Stimulated activated CD4-positive, alpha-beta T cell treated with anti-CD3 and anti-CD28 coated beads, TNF-alpha, amount 100 ng/mL, for 48 hours (primary cell): ENCODE measurements around the gene CDH13.

Experiments
- DNase-seq, 3 donors: peaks; one replicate each; pipeline ENCODE4 v3.0.0-alpha.2; 2020; ENCODE audit warnings: low read depth in 3 of 3

The CDH13 gene

GRCh38 chr16:83482545-83483162, 855.9 kb downstream of the CDH13 start:
- no peak for DNase-seq

DNA sequence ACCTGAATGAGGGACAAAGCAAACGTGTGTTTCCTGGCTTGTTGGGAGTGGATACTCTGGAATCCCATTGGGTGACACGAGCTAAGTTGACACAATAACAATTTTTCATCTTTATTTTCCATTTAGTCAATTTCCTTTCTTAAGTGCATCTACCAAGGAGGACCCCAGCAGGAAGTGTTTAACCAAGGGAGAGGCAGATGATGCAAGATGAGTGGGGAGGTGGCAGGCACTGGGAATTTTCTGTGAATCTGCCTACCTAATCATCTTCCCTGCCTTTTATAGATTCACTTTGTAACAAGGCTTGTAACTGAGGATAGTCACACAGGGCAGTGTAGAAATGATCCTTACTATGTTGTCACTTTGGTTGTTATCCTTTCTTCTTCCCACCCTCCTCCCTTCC, 863.3 kb downstream of the CDH13 start:
- DNase-seq, result no peak

DNA sequence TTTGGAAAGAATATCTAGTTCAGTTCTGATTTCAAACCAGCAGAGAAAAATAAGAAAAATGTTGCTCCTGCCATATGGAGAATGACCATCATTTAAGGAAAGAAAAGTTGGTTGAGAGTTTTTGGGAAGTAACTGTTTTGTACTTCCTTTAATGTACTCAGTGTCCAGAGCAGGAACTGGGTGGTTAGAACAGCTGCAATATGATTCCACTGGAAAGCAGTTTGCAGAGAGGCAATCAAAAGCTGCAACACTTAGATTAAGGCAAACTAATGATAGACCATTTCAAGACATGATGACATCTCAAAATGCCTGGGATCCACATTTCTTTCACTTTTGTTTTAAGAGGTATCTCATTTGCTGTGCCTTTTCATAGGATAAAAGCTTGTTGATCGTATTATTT, 867.7 kb downstream of the CDH13 start:
- no peak for DNase-seq

GRCh38 chr16:83501481-83501880, 874.7 kb downstream of the CDH13 start:
- no peak for DNase-seq

GRCh38 chr16:83508295-83508694, 881.5 kb downstream of the CDH13 start:
- no peak for DNase-seq

GRCh38 chr16:83509316-83509715, 882.5 kb downstream of the CDH13 start:
- no peak for DNase-seq

GRCh38 chr16:83510906-83511305, 884.1 kb downstream of the CDH13 start:
- DNase-seq, result no peak

DNA sequence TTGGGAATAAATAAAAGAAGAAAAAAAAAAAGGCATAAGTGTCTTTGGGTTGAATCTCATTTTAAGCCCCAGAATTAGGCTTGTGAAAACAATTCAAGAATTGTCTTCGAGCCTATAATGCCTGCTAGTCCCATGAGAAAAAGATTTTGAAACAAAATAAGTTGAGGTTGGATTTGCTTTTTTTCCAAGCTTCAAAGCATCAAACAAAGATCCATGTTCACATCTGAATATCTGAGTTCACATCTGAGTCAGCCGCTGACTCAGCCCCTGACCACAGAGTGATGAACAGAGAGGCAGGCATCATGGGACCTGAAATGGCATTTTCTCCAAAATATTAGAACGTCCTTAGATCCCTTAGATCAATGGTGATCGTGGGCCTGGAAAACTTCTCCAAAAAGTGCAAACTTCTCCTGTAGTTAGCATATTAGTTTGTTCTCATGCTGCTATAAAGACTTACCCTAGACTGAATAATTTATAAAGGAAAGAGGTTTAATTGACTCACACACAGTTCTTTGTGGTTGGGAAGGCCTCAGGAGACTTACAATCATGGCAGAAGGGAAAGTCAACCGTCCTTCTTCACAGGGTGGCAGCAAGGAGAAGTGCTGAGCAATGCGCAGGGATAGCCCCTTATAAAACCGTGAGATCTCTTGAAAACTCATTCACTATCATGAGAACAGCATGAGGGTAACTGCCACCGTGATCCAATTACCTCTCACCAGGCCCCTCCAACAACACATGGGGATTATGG, 886.4 kb downstream of the CDH13 start:
- DNase-seq, result no peak

- no peak for DNase-seq
These were observed 888.6 kb downstream of the CDH13 start for GRCh38 chr16:83515395-83515794.

DNA sequence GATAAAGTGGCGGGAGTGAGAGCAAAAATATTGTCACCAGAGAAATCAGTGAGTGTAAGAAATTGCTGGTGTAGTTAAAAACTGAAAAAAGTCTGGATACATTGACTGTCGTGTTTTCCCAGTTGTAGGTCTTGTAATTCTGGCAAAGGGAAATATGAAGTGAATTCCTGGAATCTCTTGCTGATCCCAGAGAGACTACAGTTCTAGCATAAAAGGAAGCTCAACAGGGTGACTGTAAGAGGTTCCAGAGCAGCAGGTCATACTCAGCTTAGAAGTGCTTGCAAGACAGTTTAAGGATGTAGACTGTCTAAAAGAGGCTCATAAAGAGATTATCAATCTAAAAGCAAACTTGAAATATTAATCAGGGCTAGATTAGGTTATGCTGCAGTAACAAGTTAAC, 890.2 kb downstream of the CDH13 start:
- DNase-seq, result no peak

DNA sequence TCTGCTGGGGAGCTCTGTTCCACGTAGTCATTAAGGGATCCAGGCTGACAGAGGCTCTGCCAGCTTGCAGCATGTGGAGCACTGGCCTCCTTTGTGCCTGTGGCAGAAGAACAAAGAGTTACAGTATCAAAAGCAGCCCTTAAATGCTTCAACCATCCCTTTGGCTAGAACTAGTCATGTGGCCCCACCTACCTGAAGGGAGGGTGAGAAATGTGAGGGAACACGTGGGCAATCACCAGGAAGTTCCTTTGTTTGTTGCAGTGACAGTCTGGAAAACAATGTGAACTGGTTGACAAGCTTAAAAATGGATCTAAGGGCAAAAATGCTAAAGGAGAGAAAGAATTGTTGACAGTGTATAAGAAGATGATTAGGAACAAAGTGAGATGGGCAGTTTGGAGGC, 890.6 kb downstream of the CDH13 start:
- no peak for DNase-seq

- DNase-seq, result no peak
These were observed 893.8 kb downstream of the CDH13 start for GRCh38 chr16:83520596-83520995.

- DNase-seq, result no peak
These were observed 903.5 kb downstream of the CDH13 start for GRCh38 chr16:83530293-83530692.

GRCh38 chr16:83532634-83533033, 905.9 kb downstream of the CDH13 start:
- DNase-seq, result no peak

DNA sequence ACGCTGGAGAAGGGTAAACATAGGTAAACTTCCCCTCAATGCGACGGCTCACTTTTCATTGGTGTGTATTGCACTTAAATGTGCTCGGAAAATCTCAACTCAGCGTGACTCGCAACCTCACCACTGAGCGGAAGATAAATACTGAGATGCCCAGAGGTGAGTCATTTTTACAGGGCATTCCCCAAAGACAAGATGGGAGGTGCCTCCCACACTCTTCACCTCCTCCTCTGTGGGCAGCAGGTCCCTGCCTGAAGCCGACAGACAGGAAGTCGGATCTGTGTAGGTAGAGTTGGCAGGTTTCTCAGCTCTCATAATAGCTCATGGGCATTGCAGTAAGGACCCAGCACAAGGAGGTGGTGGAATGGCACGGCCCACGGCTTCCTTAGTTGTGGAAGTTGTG, 906.4 kb downstream of the CDH13 start:
- no peak for DNase-seq

DNA sequence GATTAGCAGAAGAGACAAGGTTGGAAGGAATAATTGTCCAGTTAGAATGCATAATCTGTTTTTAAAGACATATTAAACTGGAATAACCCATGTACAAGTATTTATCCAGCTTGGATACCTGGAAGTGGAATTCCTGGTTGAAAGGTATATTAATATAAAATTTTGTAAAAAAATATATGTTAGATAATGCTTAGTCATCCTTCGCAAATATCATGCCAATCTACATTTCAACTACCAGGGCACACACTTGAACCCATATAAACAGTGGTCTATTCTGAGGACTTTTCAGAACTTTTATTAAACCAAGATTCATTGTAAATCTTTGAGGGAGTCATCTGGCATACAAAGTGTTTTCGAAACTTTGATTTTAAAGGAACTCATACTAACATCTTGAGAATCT, 911.9 kb downstream of the CDH13 start:
- no peak for DNase-seq

DNA sequence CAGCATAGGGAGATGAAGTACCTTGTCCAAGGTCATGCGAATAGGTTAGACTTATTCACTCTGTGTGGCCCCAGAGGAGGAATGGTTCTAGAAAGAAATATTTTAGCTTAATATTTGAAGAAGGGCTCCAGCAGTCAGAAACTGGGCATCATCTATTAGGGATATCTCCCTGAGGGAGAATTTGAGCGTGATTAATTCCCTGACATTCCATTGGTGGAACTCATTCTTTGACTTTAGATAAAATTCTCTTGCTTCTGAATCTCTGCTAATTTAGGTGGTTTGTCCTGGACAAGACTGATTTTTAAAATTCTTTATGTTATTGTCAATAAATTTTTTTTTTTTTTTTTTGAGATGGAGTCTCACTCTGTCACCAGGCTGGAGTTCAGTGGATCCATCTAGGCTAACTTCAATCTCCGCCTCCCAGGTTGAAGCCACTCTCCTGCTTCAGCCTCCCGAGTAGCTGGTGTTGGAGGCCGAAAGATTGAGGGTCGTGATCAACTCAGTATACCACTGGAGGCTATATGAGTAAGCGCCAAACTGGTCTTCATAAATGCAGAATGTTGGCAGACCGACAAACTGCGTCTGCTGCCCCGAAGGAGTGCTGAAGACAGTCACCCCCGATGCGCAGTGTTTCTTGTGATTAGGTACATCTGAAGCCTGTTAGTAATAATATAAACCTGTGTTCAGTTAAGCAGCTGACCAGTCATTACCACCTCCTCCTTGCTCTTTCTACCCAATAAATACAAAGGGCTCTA, 913.1 kb downstream of the CDH13 start:
- DNase-seq, result no peak

DNA sequence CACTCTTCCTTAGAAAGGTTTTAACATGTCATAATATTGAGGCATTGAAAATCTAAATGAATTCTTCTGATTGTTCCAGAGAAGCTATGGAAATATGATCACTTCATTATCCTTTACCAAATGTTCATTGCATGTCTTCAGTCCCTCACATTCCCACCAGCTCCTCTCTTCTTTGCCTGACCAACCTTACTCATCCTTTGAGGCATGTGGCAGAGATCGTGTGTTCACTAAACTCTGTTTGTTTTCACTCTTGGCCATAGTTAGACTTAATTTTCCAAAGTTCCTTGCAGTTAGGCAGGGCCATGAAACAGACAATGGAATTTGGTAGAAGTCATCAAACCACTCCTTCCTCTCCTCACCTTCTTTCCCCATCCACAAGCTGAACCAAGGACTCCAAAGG, 914.5 kb downstream of the CDH13 start:
- DNase-seq, result no peak

- DNase-seq, result no peak
These were observed 915.7 kb downstream of the CDH13 start for GRCh38 chr16:83542491-83542890.

- no peak for DNase-seq
These were observed 922.8 kb downstream of the CDH13 start for GRCh38 chr16:83549316-83550182.

DNA sequence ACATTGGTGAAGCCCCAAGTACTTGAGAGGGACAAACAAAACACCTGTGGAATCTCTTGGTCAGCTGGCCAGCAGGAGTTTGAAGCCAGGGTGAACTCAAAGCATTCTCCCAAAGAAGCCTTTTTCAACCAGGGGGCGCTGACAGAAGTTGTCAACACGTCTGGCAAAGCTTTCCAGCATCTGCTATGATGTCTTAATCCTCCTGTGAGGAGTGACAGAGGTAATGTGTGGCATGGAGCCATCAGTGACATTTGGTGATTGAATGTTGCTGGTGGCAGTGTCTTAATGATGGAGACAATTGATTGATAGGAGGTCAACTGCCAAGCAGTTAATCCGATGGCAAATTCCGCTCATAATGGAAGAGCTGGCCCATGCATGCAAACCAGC, 923.4 kb downstream of the CDH13 start:
- DNase-seq, result no peak

GRCh38 chr16:83552228-83552627, 925.5 kb downstream of the CDH13 start:
- DNase-seq, result no peak
